ENCODE results near the gene NPEPL1. TPM values are rescaled to one million over a fixed set of nuclear protein-coding genes. Genes with fewer than 3 reads are reported as not detected.
"Not testable (repeated sequence)": the region's sequence is repeated elsewhere in the genome, so short reads cannot be mapped to it uniquely, and the experiment has no call there.

Gene NPEPL1, protein sequence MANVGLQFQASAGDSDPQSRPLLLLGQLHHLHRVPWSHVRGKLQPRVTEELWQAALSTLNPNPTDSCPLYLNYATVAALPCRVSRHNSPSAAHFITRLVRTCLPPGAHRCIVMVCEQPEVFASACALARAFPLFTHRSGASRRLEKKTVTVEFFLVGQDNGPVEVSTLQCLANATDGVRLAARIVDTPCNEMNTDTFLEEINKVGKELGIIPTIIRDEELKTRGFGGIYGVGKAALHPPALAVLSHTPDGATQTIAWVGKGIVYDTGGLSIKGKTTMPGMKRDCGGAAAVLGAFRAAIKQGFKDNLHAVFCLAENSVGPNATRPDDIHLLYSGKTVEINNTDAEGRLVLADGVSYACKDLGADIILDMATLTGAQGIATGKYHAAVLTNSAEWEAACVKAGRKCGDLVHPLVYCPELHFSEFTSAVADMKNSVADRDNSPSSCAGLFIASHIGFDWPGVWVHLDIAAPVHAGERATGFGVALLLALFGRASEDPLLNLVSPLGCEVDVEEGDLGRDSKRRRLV
- total RNA-seq (10 to 100 TPM; 32.8 to 76.2 (median 50.5) TPM), polyA plus RNA-seq (1 to 10 TPM; 6.2 to 6.9 TPM), total RNA-seq (21.9 reads per million, percentile 52 among the genes with 10 or more reads in this experiment)

GRCh38 chr20:58692579-58693225, at the start of gene NPEPL1:
Gene NPEPL1, plus strand, starts transcription at chr20:58692800. Its CDS starts 101 bp downstream, at chr20:58692901.
- peaks cover 4 to 19% (median 10%) of the 10 kb centered on the region in 7 donors for H3K4me1 Mint-ChIP-seq
- Histone ChIP-seq H3K9me3 (ENCODE audit: control insufficient read depth in 2 of 3, low read length in 3 of 3) (no peaks in the 10 kb centered on the region), H3K4me1 (ENCODE audit: control insufficient read depth in 2 of 2, insufficient read depth in 2 of 2, low read length in 2 of 2) (peaks cover 4 to 7% of the 10 kb centered on the region in 2 donors), H3K27me3 (ENCODE audit: control insufficient read depth in 2 of 2, insufficient read depth in 2 of 2, low read length in 2 of 2) (no peaks in the 10 kb centered on the region), H3K36me3 (ENCODE audit: control insufficient read depth in 2 of 3, insufficient read depth in 3 of 3, low read length in 3 of 3) (peaks cover 0 to 27% (median 0%) of the 10 kb centered on the region in 3 experiments), H3K27ac (ENCODE audit: low read depth, low read length) (peak within 1 kb of the TSS; percentile 68), H3K4me3 (ENCODE audit: low read length) (peak within 1 kb of the TSS; percentile 19)
- peak; percentile 37 to 85 (median 55) for DNase-seq
- CTCF ChIA-PET = interaction anchor here (1.0 to 1.2 kb wide), 3 partner anchors 26 to 46 kb away, joined by 3 read pairs; no protein-coding TSS in a partner anchor
- H3K9me3 Mint-ChIP-seq = peaks cover 0 to 1% (median 0%) of the 10 kb centered on the region in 11 donors
- ATAC-seq = peak; percentile 93
- no peaks in the 10 kb centered on the region for H3K27me3 Mint-ChIP-seq
- peak within 1 kb of the TSS; percentile 63 to 87 (median 80) for H3K27ac Mint-ChIP-seq
- H3K36me3 Mint-ChIP-seq = peaks cover 0 to 10% (median 3%) of the 10 kb centered on the region in 5 donors
- POLR2A ChIA-PET = interaction anchor here (0.9 to 6.4 kb wide), 5 partner anchors 33 to 1303 kb away, joined by 3 to 57 read pairs (median 6); partner anchors contain the start of genes STX16 and VAPB
- intact Hi-C loops (cut with micrococcal nuclease) = loop anchor here (1.0 to 5.0 kb wide), 7 partner anchors 31 to 710 kb away; partner anchors contain the start of gene STX16 (in 1 of the 2)
- H3K4me3 Mint-ChIP-seq = peak within 1 kb of the TSS; percentile 58 to 89 (median 81)

DNA sequence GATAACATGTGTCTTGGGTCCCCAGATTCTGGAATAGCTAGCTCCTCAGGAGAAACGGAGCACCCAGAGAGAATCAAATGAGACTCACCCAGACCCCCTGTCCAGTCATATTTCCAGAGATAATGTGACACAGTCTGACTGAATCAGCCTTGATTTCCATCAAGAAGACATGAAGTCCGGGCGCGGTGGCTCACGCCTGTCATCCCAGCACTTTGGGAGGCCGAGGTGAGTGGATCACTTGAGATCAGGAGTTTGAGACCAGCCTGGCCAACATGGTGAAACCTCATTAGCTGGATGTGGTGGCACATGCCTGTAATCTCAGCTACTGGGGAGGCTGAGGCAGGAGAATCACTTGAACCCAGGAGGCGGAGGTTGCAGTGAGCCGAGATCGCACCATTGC, 49.7 kb upstream of the NPEPL1 start:
- H3K27ac Mint-ChIP-seq; H3K27me3 ChIP-seq (ENCODE audit: control insufficient read depth in 2 of 2, insufficient read depth in 2 of 2, low read length in 2 of 2); H3K36me3 Mint-ChIP-seq; H3K4me3 Mint-ChIP-seq; H3K36me3 ChIP-seq (ENCODE audit: control insufficient read depth in 2 of 3, insufficient read depth in 3 of 3, low read length in 3 of 3); H3K27ac ChIP-seq (ENCODE audit: low read depth, low read length); H3K4me1 ChIP-seq (ENCODE audit: control insufficient read depth in 2 of 2, insufficient read depth in 2 of 2, low read length in 2 of 2); H3K4me1 Mint-ChIP-seq; intact Hi-C loops (cut with micrococcal nuclease); ATAC-seq; H3K9me3 Mint-ChIP-seq; H3K4me3 ChIP-seq (ENCODE audit: low read length); H3K9me3 ChIP-seq (ENCODE audit: control insufficient read depth in 2 of 3, low read length in 3 of 3); DNase-seq: not testable (repeated sequence)
- ChIA-PET POLR2A (interaction anchor here (0.7 to 1.9 kb wide), 2 partner anchors 9 to 426 kb away, joined by 4 to 6 read pairs; no protein-coding TSS in a partner anchor), CTCF (interaction anchor here (0.6 kb wide), 1 partner anchor 334 kb away, joined by 5 read pairs; no protein-coding TSS in a partner anchor)
- peaks cover 0 to 27% (median 12%) of the 10 kb centered on the region in 5 donors for H3K27me3 Mint-ChIP-seq

DNA sequence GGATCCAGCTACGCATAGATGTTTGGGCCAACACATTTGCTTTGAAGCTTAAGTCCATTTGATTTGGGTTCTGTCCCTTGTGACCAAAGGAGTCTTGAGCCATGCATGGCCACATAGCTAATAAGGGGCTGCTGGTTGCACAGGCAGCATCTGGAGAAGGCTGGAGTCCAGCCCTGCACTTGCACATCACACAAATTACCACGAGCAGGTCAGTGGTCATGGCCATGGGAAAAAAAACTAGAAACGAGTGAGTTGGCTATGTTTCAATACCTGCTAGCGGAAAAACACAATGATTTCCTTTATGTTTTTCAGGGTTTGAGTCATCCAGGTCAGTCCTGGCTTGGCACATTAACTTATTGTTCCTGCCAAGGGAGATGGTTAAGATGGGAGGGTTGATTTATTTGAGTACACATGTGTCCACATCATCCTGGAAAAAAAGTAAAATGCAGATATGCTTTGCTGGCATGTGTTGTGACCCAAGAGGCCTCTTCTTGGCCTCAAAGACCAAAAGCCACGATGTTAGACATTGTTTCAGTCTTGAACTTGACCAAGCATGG, 47.1 kb upstream of the NPEPL1 start:
- Mint-ChIP-seq H3K27ac (peak overlapping the region in 2 of 9 donors; percentile 18 to 38), H3K4me1 (peaks cover 0 to 11% (median 8%) of the 10 kb centered on the region in 7 donors), H3K36me3 (no peaks in the 10 kb centered on the region), H3K9me3 (no peaks in the 10 kb centered on the region), H3K4me3 (no peak overlapping the region), H3K27me3 (peaks cover 0 to 14% (median 4%) of the 10 kb centered on the region in 5 donors)
- Histone ChIP-seq H3K4me1 (ENCODE audit: control insufficient read depth in 2 of 2, insufficient read depth in 2 of 2, low read length in 2 of 2) (peaks cover 0 to 4% of the 10 kb centered on the region in 2 donors), H3K4me3 (ENCODE audit: low read length) (no peak overlapping the region), H3K9me3 (ENCODE audit: control insufficient read depth in 2 of 3, low read length in 3 of 3) (no peaks in the 10 kb centered on the region), H3K36me3 (ENCODE audit: control insufficient read depth in 2 of 3, insufficient read depth in 3 of 3, low read length in 3 of 3) (no peaks in the 10 kb centered on the region), H3K27me3 (ENCODE audit: control insufficient read depth in 2 of 2, insufficient read depth in 2 of 2, low read length in 2 of 2) (no peaks in the 10 kb centered on the region), H3K27ac (ENCODE audit: low read depth, low read length) (no peak overlapping the region)
- no peak for ATAC-seq
- ChIA-PET CTCF (no interaction called here), POLR2A (no interaction called here)
- intact Hi-C loops (cut with micrococcal nuclease) = no loop called here
- peak in 1 of 9 donors; percentile 3 for DNase-seq

GRCh38 chr20:58646257-58646656, 46.3 kb upstream of the NPEPL1 start:
- H3K36me3 Mint-ChIP-seq = peaks cover 0 to 3% (median 0%) of the 10 kb centered on the region in 5 donors
- ATAC-seq (no peak), DNase-seq (peak in 1 of 9 donors; percentile 16)
- intact Hi-C loops (cut with micrococcal nuclease) = no loop called here
- no peak overlapping the region for H3K4me3 ChIP-seq (ENCODE audit: low read length)
- peaks cover 0 to 6% (median 0%) of the 10 kb centered on the region in 3 experiments for H3K36me3 ChIP-seq (ENCODE audit: control insufficient read depth in 2 of 3, insufficient read depth in 3 of 3, low read length in 3 of 3)
- ChIA-PET CTCF (interaction anchor here (0.9 to 2.7 kb wide), 4 partner anchors 30 to 206 kb away, joined by 3 to 11 read pairs (median 8); partner anchors contain the start of gene GNAS), POLR2A (no interaction called here)
- no peaks in the 10 kb centered on the region for H3K9me3 Mint-ChIP-seq
- peaks cover 0 to 4% of the 10 kb centered on the region in 2 donors for H3K4me1 ChIP-seq (ENCODE audit: control insufficient read depth in 2 of 2, insufficient read depth in 2 of 2, low read length in 2 of 2)
- H3K9me3 ChIP-seq (ENCODE audit: control insufficient read depth in 2 of 3, low read length in 3 of 3) = no peaks in the 10 kb centered on the region
- no peak overlapping the region for H3K4me3 Mint-ChIP-seq
- H3K27ac ChIP-seq (ENCODE audit: low read depth, low read length) = no peak overlapping the region
- H3K27ac Mint-ChIP-seq = peak overlapping the region in 2 of 9 donors; percentile 18 to 49
- peaks cover 0 to 12% (median 4%) of the 10 kb centered on the region in 5 donors for H3K27me3 Mint-ChIP-seq
- no peaks in the 10 kb centered on the region for H3K27me3 ChIP-seq (ENCODE audit: control insufficient read depth in 2 of 2, insufficient read depth in 2 of 2, low read length in 2 of 2)
- H3K4me1 Mint-ChIP-seq = peaks cover 0 to 13% (median 10%) of the 10 kb centered on the region in 7 donors

- Histone ChIP-seq H3K27me3 (ENCODE audit: control insufficient read depth in 2 of 2, insufficient read depth in 2 of 2, low read length in 2 of 2) (no peaks in the 10 kb centered on the region), H3K36me3 (ENCODE audit: control insufficient read depth in 2 of 3, insufficient read depth in 3 of 3, low read length in 3 of 3) (peaks cover 0 to 10% (median 0%) of the 10 kb centered on the region in 3 experiments), H3K4me3 (ENCODE audit: low read length) (no peak overlapping the region), H3K9me3 (ENCODE audit: control insufficient read depth in 2 of 3, low read length in 3 of 3) (no peaks in the 10 kb centered on the region), H3K4me1 (ENCODE audit: control insufficient read depth in 2 of 2, insufficient read depth in 2 of 2, low read length in 2 of 2) (peaks cover 0 to 4% of the 10 kb centered on the region in 2 donors), H3K27ac (ENCODE audit: low read depth, low read length) (no peak overlapping the region)
- Mint-ChIP-seq H3K36me3 (peaks cover 0 to 7% (median 0%) of the 10 kb centered on the region in 5 donors), H3K4me1 (peaks cover 0 to 13% (median 10%) of the 10 kb centered on the region in 7 donors), H3K27ac (no peak overlapping the region), H3K9me3 (no peaks in the 10 kb centered on the region), H3K4me3 (peak overlapping the region in 1 of 10 donors; percentile 32), H3K27me3 (peaks cover 0 to 9% (median 4%) of the 10 kb centered on the region in 5 donors)
- CTCF ChIA-PET = interaction anchor here (0.9 to 2.7 kb wide), 5 partner anchors 12 to 206 kb away, joined by 3 to 11 read pairs (median 4); partner anchors contain the start of gene GNAS
- POLR2A ChIA-PET = interaction anchor here (0.8 to 7.4 kb wide), 2 partner anchors 45 to 243 kb away, joined by 3 to 57 read pairs; partner anchors contain the start of gene NPEPL1
- DNase-seq (peak in 1 of 9 donors; percentile 3), ATAC-seq (no peak)
- intact Hi-C loops (cut with micrococcal nuclease) = loop anchor here (1.0 kb wide), 2 partner anchors 192 to 193 kb away; no protein-coding TSS in a partner anchor
Measured at GRCh38 chr20:58646703-58647102, 45.9 kb upstream of the NPEPL1 start.

Measured in naive thymus-derived CD4-positive, alpha-beta T cell (primary cell).